Caco-2 (cell line): ENCODE data around the gene AHDC1. TPM values are rescaled to one million over a fixed set of nuclear protein-coding genes. Genes with fewer than 3 reads are reported as not detected.

Source experiments
- BruUV-seq: library from RNA; stranded (reverse); fragments of 400-500 nt; replicated peaks from 2 replicates; lab custom pipeline; 2021; lab: Mats Ljungman, UMichigan
- CTCF ChIA-PET: fragments of 300-600 bp; sonication (Branson Sonifier 250); formaldehyde crosslinking; loops from one replicate; lab custom pipeline; 2022; ENCODE audit warnings: antibody characterized with exemption; lab: Charles Lee
- POLR2A ChIA-PET: fragments of 300-600 bp; sonication (Branson Sonifier 250); formaldehyde crosslinking; loops from one replicate; lab custom pipeline; 2022; ENCODE audit warnings: antibody characterized with exemption; lab: Charles Lee
- DNase-seq, 2 experiments: peaks; one replicate each; pipeline versions ENCODE4 v3.0.0 to v3.0.0-alpha.2; 2020 to 2022
- H3K27me3 ChIP-seq: replicated peaks from 2 replicates; pipeline ENCODE4 v1.6.0; 2011; ENCODE audit warnings: low read length; ENCODE audit not compliant: control insufficient read depth, insufficient read depth
- H3K36me3 ChIP-seq: 2 replicates; pipeline ENCODE4 v1.5.1; 2011; ENCODE audit warnings: low read length; ENCODE audit not compliant: control insufficient read depth, insufficient read depth
- H3K4me1 ChIP-seq: fragments of 250-450 bp; sonication (Bioruptor Pico); 2 replicates; pipeline ENCODE4 v1.5.1; 2020; ENCODE audit warnings: mild to moderate bottlenecking
- H3K4me3 ChIP-seq: 2 replicates; pipeline ENCODE4 v1.5.1; 2011; ENCODE audit warnings: low read depth, mild to moderate bottlenecking, control low read depth, low read length
- H3K9me3 ChIP-seq: fragments of 250-450 bp; sonication (Bioruptor Pico); 2 replicates; pipeline ENCODE4 v1.5.1; 2020; ENCODE audit warnings: mild to moderate bottlenecking, moderate library complexity
- H3K27ac Mint-ChIP-seq: one replicate; pipeline ENCODE4 v1.8.0; 2022; ENCODE audit warnings: mixed read lengths; ENCODE audit not compliant: unreplicated experiment
- H3K27me3 Mint-ChIP-seq: one replicate; pipeline ENCODE4 v1.8.0; 2022; ENCODE audit warnings: mixed read lengths; ENCODE audit not compliant: insufficient read depth, unreplicated experiment
- H3K36me3 Mint-ChIP-seq: one replicate; pipeline ENCODE4 v1.8.0; 2022; ENCODE audit warnings: mild to moderate bottlenecking, mixed read lengths; ENCODE audit not compliant: insufficient read depth, unreplicated experiment
- H3K4me1 Mint-ChIP-seq: one replicate; pipeline ENCODE4 v1.8.0; 2022; ENCODE audit warnings: low read depth, mixed read lengths; ENCODE audit not compliant: unreplicated experiment
- H3K4me3 Mint-ChIP-seq: one replicate; pipeline ENCODE4 v1.8.0; 2022; ENCODE audit warnings: mild to moderate bottlenecking, moderate library complexity, mixed read lengths; ENCODE audit not compliant: unreplicated experiment
- H3K9me3 Mint-ChIP-seq: one replicate; pipeline ENCODE4 v1.8.0; 2022; ENCODE audit warnings: mixed read lengths; ENCODE audit not compliant: unreplicated experiment
- CTCF ChIP-seq, 2 experiments: fragments of 200-600 bp in 1 of 2; IDR thresholded peaks; 1 replicate in 1 of 2; 2 replicates in 1 of 2; pipeline versions ENCODE4 v1.5.1 to v1.8.0; 2011 to 2022; ENCODE audit warnings: antibody characterized with exemption in 1 of 2, control low read depth in 1 of 2, inconsistent platforms in 1 of 2, low read depth in 1 of 2, low read length in 1 of 2, mild to moderate bottlenecking in 1 of 2, moderate library complexity in 1 of 2; ENCODE audit not compliant: insufficient read depth in 1 of 2, severe bottlenecking in 1 of 2, unreplicated experiment in 1 of 2
- intact Hi-C: fragments of 100-400 bp; cut with micrococcal nuclease; formaldehyde crosslinking; loops from one replicate; pipeline ENCODE4 v1.10.0; 2022; ENCODE audit not compliant: unreplicated experiment
- total RNA-seq: library from RNA; stranded (reverse); gene quantifications from 2 replicates; pipeline ENCODE4 v1.2.3, GENCODE V29; 2022

The AHDC1 gene
- total RNA-seq, 1 experiment from 2014 or later = 17.0 TPM

GRCh38 chr1:27536767-27537166 lies 67.2 kb downstream of the AHDC1 start:
- BruUV-seq = no TSS peak
- POLR2A ChIA-PET = no interaction called here
- Mint-ChIP-seq H3K4me1 (peaks cover 14% of the 10 kb centered on the region), H3K27ac (no peak overlapping the region), H3K27me3 (no peaks in the 10 kb centered on the region), H3K4me3 (no peak overlapping the region), H3K36me3 (peaks cover 46% of the 10 kb centered on the region), H3K9me3 (no peaks in the 10 kb centered on the region)
- Histone ChIP-seq H3K4me3 (no peak overlapping the region), H3K4me1 (no peaks in the 10 kb centered on the region), H3K9me3 (no peaks in the 10 kb centered on the region), H3K27me3 (no peaks in the 10 kb centered on the region), H3K36me3 (no peaks in the 10 kb centered on the region)
- TF ChIP-seq CTCF (IDR thresholded peaks at IDR 0.05; ENCODE audit: insufficient read depth in 1 of 2, low read depth in 1 of 2, low read length in 1 of 2, severe bottlenecking in 1 of 2, unreplicated experiment in 1 of 2) = no peak
- CTCF ChIA-PET = interaction anchor here (0.6 kb wide), 1 partner anchor 119 kb away, joined by 3 read pairs; no protein-coding TSS in a partner anchor
- DNase-seq = no peak
- intact Hi-C loops = no loop called here

- Mint-ChIP-seq H3K4me1 (peaks cover 14% of the 10 kb centered on the region), H3K27ac (no peak overlapping the region), H3K4me3 (no peak overlapping the region), H3K36me3 (peaks cover 48% of the 10 kb centered on the region), H3K27me3 (no peaks in the 10 kb centered on the region), H3K9me3 (no peaks in the 10 kb centered on the region)
- H3K4me3 ChIP-seq = no peak overlapping the region
- H3K4me1 ChIP-seq = no peaks in the 10 kb centered on the region
- H3K9me3 ChIP-seq = no peaks in the 10 kb centered on the region
- H3K36me3 ChIP-seq = no peaks in the 10 kb centered on the region
- no peaks in the 10 kb centered on the region for H3K27me3 ChIP-seq
- TF ChIP-seq CTCF (IDR thresholded peaks at IDR 0.05; ENCODE audit: insufficient read depth in 1 of 2, low read depth in 1 of 2, low read length in 1 of 2, severe bottlenecking in 1 of 2, unreplicated experiment in 1 of 2) = no peak
- intact Hi-C loops = no loop called here
- ChIA-PET POLR2A (no interaction called here), CTCF (interaction anchor here (0.5 to 0.6 kb wide), 2 partner anchors 118 to 402 kb away, joined by 3 read pairs; no protein-coding TSS in a partner anchor)
- no TSS peak for BruUV-seq
- DNase-seq = no peak
Observed at GRCh38 chr1:27536010-27536757, 67.8 kb downstream of the AHDC1 start.

GRCh38 chr1:27535386-27535785 lies 68.6 kb downstream of the AHDC1 start:
- H3K9me3 Mint-ChIP-seq = no peaks in the 10 kb centered on the region
- no peak overlapping the region for H3K4me3 Mint-ChIP-seq
- intact Hi-C loops = no loop called here
- H3K36me3 Mint-ChIP-seq = peaks cover 43% of the 10 kb centered on the region
- H3K27me3 Mint-ChIP-seq = no peaks in the 10 kb centered on the region
- no peaks in the 10 kb centered on the region for H3K9me3 ChIP-seq
- ChIA-PET CTCF (no interaction called here), POLR2A (no interaction called here)
- H3K4me3 ChIP-seq = no peak overlapping the region
- TF ChIP-seq CTCF (IDR thresholded peaks at IDR 0.05; ENCODE audit: insufficient read depth in 1 of 2, low read depth in 1 of 2, low read length in 1 of 2, severe bottlenecking in 1 of 2, unreplicated experiment in 1 of 2) = no peak
- no peaks in the 10 kb centered on the region for H3K27me3 ChIP-seq
- H3K36me3 ChIP-seq = no peaks in the 10 kb centered on the region
- no peaks in the 10 kb centered on the region for H3K4me1 ChIP-seq
- H3K4me1 Mint-ChIP-seq = peaks cover 10% of the 10 kb centered on the region
- H3K27ac Mint-ChIP-seq = no peak overlapping the region
- DNase-seq = no peak
- BruUV-seq = no TSS peak
